HG03097 (cell line): ENCODE results near the gene POP5.
"Not testable (repeated sequence)": the region's sequence is repeated elsewhere in the genome, so short reads cannot be mapped to it uniquely, and the experiment has no call there.

Experiments used
- ATAC-seq: cut with Tn5 transposase; IDR thresholded peaks from one replicate; pipeline ENCODE4 v1.9.1; 2021; ENCODE audit not compliant: unreplicated experiment, low FRiP score

POP5 gene

DNA sequence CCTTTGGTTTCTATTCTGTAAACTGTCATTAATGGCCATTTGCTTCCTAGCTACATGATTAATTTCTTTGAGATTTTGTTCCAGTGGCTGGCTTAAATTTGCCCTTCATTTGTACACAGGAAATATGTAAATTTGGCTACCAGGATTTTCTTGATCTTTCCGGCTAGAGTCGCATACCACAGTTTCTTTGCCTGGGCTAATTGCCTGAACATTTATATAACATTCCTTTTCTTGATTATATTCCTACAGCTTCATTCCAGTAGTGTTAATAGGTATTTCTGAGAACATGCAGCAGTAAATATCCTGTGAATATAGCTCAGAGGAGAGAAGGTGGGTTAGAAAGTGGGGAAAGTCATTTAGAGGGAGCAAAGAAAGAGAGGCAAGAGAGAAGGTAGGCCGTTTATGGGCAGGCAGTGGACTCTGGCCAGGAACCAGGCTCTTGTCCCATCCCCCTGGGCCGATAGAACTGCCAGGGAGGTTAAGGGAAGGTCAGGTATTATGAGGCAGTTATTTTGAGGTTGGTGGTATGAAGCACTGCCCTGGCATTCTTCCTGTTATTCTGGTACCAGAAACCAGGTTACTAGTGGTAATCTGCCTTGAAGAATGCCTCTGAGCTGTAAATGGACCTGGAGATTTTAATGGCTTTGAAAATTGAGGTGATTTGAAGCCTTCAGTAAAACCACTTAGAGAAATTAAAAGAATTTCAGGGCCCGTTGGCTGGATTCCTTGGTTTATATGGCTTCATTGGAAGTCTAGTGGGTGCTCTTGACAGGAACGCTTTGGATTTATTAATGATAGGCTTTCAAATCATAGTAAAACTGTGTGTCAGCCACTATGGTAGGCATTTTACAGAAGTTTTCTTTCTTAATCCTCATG, 42.7 kb downstream of the POP5 start:
- ATAC-seq: no peak

DNA sequence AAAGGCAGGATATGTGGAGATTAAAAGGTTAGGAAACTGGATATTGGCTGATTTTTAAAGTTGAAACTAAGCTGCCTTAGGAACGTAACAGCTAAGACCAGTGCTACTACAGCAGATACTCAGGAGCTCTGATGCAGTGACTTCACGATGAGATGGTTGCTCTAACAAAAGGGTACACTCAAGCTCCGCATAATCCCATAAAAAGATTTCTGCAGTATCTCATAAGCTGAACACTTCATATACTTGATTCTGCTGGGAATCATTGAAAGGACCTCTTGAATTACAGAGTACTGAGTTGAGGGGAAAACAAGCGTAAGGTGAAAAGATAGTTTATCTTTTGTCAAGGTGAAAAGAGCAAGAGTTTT, 43.4 kb downstream of the POP5 start:
- ATAC-seq: no peak

DNA sequence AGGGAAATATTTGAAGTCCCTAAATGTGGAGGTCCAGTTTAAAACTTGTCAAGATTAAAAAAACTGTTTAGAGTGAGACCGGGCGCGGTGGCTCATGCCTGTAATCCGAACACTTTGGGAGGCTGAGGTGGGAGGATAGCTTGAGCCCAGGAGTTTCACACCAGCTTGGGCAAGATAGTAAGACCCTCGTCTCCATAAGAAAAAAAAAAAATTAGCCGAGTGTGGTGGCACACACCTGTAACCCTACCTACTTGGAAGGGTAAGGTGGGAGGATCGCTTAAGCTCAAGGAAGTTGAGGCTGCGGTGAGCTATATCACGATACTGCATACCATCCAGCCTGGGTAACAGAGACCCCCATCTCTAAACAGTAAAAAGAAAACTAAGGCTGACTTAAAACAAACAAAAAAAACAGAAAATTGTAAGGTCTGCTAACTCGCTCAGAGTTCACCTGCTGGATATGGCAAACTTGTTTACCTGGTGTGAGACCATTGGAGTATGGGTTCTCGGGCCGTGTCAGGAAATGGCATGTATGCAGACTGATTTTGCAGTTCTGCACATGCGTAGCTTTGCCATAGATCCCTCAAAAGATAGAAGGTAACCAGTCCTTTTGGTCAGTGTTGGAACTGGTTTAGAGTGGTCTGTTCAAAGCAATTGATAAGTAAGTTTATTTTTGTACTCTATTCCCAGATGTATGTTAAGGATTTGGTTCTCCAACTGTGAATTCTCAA, 45.0 kb downstream of the POP5 start:
- ATAC-seq: no peak

DNA sequence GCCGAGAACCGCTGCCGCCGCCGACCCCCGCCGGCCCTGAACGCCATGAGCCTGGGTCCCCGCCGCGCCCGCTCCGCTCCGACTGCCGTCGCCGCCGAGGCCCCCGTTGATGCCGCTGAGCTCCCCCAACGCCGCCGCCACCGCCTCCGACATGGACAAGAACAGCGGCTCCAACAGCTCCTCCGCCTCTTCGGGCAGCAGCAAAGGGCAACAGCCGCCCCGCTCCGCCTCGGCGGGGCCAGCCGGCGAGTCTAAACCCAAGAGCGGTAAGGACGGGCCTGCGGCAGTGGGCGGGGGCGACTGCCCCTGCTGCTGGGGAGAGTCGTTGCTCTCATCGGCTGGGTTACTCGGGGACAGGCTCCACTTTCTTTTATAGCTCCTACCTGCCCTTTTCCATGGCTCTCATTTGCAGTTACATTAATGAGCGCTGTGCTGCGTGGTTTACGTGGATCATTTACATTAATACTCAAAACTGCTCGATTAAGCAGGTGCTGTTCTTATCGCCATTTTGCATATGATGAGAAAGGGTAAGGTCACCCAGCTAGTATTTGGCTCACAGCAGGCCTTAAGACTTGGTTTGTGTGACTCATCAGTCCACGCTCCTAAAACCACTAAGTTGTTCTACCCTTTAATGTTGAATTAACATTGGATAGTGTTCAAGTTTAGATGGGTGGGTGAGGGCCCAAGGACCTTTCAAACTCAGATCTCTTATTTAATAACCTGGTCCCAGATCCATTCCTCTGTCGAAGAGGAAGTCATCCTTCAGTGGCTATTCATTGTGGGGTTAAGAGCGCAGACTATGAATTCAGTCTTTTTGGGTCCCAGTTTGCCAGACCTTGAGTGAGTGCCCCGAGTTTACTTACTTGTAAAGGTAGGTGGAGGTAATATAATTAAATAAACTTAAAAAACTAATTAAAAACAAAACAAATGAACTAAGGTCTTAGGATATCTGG, 46.2 kb downstream of the POP5 start:
- peak; percentile 30 for ATAC-seq

DNA sequence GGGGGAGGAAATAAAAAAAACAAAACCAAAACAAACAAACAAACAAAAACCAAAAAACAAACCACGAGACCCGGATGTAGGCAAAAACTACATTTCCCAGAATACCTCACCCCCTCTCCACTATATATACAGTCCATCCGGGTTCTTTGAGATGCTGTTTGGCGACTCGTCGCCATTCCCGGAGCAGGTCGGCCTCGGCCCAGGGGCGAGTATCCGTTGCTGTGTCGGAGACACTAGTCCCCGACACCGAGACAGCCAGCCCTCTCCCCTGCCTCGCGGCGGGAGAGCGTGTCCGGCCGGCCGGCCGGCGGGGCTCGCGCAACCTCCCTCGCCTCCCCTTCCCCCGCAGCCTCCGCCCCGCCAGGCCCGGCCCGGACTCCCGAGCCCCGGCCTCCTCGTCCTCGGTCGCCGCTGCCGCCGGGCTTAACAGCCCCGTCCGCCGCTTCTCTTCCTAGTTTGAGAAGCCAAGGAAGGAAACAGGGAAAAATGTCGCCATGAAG, 46.9 kb downstream of the POP5 start, which contains the start of gene RNF10:
Gene RNF10, plus strand, starts transcription at position 154 of the 500 bp plus-strand sequence. CDS start 456 bp downstream, outside the sequence.
- peak; percentile 67 for ATAC-seq

DNA sequence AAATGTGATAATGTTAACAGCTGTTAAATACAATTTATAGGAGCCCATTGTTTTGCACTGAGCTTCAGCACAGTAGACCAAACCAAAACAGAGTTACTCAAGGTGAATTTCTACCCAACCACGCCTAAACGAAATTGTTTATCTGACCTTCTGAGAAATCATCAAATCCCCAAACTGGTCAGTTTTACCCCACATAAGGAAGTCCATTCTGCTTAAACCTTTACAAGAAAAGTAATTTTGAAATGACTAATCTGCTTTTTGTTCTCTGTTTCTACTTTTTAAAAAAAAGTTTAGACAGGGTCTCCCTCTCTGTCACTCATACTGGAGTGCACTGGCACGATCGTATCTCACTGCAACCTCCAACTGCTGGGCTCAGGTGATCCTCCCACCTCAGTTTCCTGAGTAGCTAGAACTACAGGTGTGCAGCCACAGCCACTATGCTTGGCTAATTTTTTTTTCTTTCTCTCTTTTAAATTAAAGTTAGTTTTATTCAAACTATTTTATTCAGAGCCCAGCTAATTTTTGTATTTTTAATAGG, 48.4 kb downstream of the POP5 start:
- no peak for ATAC-seq

DNA sequence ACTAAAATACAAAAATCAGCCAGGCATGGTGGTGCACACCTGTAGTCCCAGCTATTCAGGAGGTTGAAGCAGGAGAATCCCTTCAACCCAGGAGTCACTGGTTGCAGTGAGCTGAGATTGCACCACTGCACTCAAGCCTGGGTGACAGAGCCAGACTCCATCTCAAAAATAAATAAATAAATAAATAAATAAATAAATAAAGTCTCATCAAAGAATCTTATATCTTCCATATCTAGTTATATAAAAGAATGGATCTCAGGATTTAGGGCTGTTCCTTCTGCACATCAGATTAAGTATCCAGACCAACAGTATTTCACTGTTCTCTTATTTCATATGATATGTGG, 50.8 kb downstream of the POP5 start:
- not testable (repeated sequence) for ATAC-seq

DNA sequence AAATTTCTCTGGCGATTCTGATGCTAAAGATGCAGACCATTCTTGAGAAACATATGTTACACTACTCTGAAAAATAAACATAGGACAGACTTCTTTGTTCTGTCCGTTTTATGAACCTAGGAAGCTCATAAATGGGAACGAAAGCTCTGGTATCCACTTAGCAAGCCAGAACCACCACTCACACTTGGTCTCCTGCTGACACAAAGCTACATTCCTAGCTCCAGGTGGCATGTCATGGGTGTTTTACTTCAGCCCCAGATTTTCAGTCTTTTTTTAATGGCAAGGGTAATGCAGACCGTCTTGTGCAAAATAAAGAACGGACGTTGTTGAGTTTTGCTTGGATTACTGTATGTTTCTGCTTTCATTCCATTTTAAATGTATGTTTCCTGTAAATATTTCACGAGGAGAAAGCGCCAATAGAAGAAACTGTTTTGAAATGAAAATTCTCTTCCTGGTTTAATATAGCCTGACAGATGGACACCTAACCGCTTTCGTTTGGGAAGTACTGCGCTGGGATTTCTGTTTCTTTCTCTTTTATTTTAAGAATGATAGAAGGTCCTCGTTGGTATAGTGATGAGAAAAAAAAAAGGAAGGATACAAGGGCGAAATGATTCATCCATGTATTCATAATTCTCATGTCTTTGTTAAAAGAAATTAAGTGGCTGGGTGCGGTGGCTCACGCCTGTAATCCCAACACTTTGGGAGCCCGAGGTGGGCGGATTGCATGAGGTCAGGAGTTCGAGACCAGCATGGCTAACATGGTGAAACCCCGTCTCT, 51.4 kb downstream of the POP5 start:
- no peak for ATAC-seq

DNA sequence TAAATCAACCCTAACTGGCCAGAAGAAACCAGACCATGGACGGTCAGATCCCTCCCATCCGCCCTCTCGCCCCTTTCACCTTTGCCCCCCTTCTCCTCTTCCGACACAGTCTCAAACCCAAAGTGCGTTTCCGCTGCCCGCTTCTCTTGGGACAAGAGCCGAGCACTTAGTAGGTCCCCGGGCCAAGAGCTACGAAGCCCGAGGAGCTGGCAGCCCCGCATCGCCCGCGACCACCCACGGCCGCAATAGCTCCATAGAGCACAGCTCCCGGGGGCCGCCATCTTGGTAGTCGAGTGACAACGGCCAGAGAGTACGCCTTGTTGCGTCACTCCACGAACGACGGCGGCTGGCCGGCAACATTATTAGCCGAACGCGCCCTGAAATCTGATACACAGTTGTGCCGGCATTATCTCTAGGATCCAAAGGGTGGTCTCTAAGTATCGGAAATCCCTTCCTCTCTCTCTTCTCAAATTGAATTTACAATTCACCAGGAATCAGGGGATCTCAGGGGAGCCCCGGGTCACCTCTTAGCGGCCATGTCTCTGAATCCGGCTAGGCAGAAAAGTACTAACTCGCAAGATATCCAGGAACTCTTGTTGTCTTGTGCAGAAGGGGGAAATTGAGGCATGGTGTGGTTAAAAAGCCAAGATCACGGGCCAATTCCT, 52.2 kb downstream of the POP5 start, which contains the start of gene COQ5:
Gene COQ5, minus strand, starts transcription at position 298 of the 665 bp plus-strand sequence. Its CDS starts 17 bp downstream, at position 281.
- peak; percentile 69 for ATAC-seq
